Frontal cortex (tissue), 1 donor: ENCODE data around the gene GRWD1. TPM values are rescaled to one million over a fixed set of nuclear protein-coding genes. Genes with fewer than 3 reads are reported as not detected.

Experiments
- total RNA-seq: library from RNA; depleted of rRNA; stranded (reverse); fragments of >200 nt; gene quantifications from one replicate; pipeline ENCODE4 v1.2.3, GENCODE V29; 2014

Gene GRWD1
- total RNA-seq, 1 donor from 2014 or later: 6.9 TPM

Other genes starting within 250 kb of the GRWD1 start
- gene CARD8, start 190.1 kb upstream of the GRWD1 start, total RNA-seq: 12.6 TPM
- 6.9 TPM for gene ZNF114, start 175.9 kb upstream of the GRWD1 start, total RNA-seq
- 3.7 TPM for gene EMP3, start 120.4 kb upstream of the GRWD1 start, total RNA-seq
- 3.7 TPM for gene TMEM143, start 82.0 kb upstream of the GRWD1 start, total RNA-seq
- not detected for gene SYNGR4, start 81.6 kb upstream of the GRWD1 start, total RNA-seq
- gene KDELR1, start 54.4 kb upstream of the GRWD1 start, total RNA-seq: 21.6 TPM
- gene GRIN2D, start 52.3 kb upstream of the GRWD1 start, total RNA-seq: 2.9 TPM
- gene KCNJ14, start 9.6 kb downstream of the GRWD1 start, total RNA-seq: 0.82 TPM
- 78.3 TPM for gene CYTH2, start 23.4 kb downstream of the GRWD1 start, total RNA-seq
- gene LMTK3, start 65.9 kb downstream of the GRWD1 start, total RNA-seq: 10.6 TPM
- gene SULT2B1, start 106.2 kb downstream of the GRWD1 start, total RNA-seq: 0.82 TPM
- gene SPACA4, start 160.8 kb downstream of the GRWD1 start, total RNA-seq: not detected
- 0.41 TPM for gene FAM83E, start 169.1 kb downstream of the GRWD1 start, total RNA-seq
- 1,742 TPM for gene RPL18, start 173.2 kb downstream of the GRWD1 start, total RNA-seq
- gene SPHK2, start 173.5 kb downstream of the GRWD1 start, total RNA-seq: 6.9 TPM
- gene DBP, start 191.4 kb downstream of the GRWD1 start, total RNA-seq: 4.9 TPM
- gene CA11, start 200.2 kb downstream of the GRWD1 start, total RNA-seq: 12.6 TPM
- gene NTN5, start 227.0 kb downstream of the GRWD1 start, total RNA-seq: not detected
- under 0.01 TPM for gene FUT2, start 250.0 kb downstream of the GRWD1 start, total RNA-seq